ENCODE results near the gene NT5C3B.

- TF ChIP-seq CTCF (conservative IDR thresholded peaks at IDR 0.05; ENCODE audit: low read depth, low read length) (no peak), EZH2 (IDR thresholded peaks at IDR 0.05; ENCODE audit: low read length, unreplicated experiment) (no peak), EZH2phosphoT487 (IDR thresholded peaks at IDR 0.05; ENCODE audit: borderline replicate concordance, low read length) (no peak)
These were observed 13.6 kb downstream of the NT5C3B start for GRCh38 chr17:41822216-41823140.
